Gastroesophageal sphincter (tissue), 3 donors: ENCODE results near the gene INKA2.

Source experiments
- CTCF ChIP-seq, 4 experiments: fragments of 200-600 bp in 2 of 4; fragments of 450-650 bp in 2 of 4; sonication (generic) in 1 of 4; IDR thresholded peaks; one replicate each; pipeline ENCODE4 v1.5.1; 2017 to 2019; ENCODE audit warnings: antibody characterized with exemption in 4 of 4, mild to moderate bottlenecking in 2 of 4, moderate library complexity in 2 of 4
- POLR2A ChIP-seq, 2 donors: fragments of 450-650 bp; IDR thresholded peaks; one replicate each; pipeline ENCODE4 v1.6.1; 2017; ENCODE audit warnings: antibody characterized with exemption in 2 of 2, mild to moderate bottlenecking in 2 of 2, moderate library complexity in 1 of 2

GRCh38 chr1:111705841-111706240, 33.4 kb downstream of the INKA2 start:
- TF ChIP-seq POLR2A (IDR thresholded peaks at IDR 0.05) = no peak
- TF ChIP-seq CTCF (IDR thresholded peaks at IDR 0.05) = no peak
